ENCODE results near the gene HELLS. TPM values are rescaled to one million over a fixed set of nuclear protein-coding genes. Genes with fewer than 3 reads are reported as not detected.
"Not testable (repeated sequence)": the region's sequence is repeated elsewhere in the genome, so short reads cannot be mapped to it uniquely, and the experiment has no call there.

Gene HELLS
- total RNA-seq, 2 experiments from 2014 or later = 146 to 148 TPM

GRCh38 chr10:94632954-94633353 is 87.4 kb downstream of the HELLS start:
- Mint-ChIP-seq H3K9me3 (peaks cover 10% of the 10 kb centered on the region), H3K4me1 (ENCODE audit: low read depth) (no peaks in the 10 kb centered on the region), H3K4me3 (no peak overlapping the region), H3K27ac (no peak overlapping the region), H3K27me3 (peaks cover 2% of the 10 kb centered on the region), H3K36me3 (ENCODE audit: low read depth) (no peaks in the 10 kb centered on the region)
- no peak for DNase-seq
- ChIA-PET CTCF (no interaction called here), POLR2A (no interaction called here)
- intact Hi-C loops (cut with micrococcal nuclease) = loop anchor here (10.0 kb wide), 1 partner anchor 612 kb away; no protein-coding TSS in a partner anchor
- no peak for ATAC-seq
- no peak for TF ChIP-seq CTCF (IDR thresholded peaks at IDR 0.05)

GRCh38 chr10:94638097-94638496 is 92.5 kb downstream of the HELLS start:
- H3K4me3 Mint-ChIP-seq; CTCF ChIA-PET; H3K4me1 Mint-ChIP-seq (ENCODE audit: low read depth); DNase-seq; ATAC-seq; H3K27ac Mint-ChIP-seq; POLR2A ChIA-PET; H3K27me3 Mint-ChIP-seq; H3K36me3 Mint-ChIP-seq (ENCODE audit: low read depth): not testable (repeated sequence)
- intact Hi-C loops (cut with micrococcal nuclease) = loop anchor here (10.0 kb wide), 1 partner anchor 607 kb away; no protein-coding TSS in a partner anchor
- peaks cover 18% of the 10 kb centered on the region for H3K9me3 Mint-ChIP-seq

GRCh38 chr10:94639902-94640301 is 94.3 kb downstream of the HELLS start:
- H3K27me3 Mint-ChIP-seq = peaks cover 4% of the 10 kb centered on the region
- H3K4me3 Mint-ChIP-seq = no peak overlapping the region
- no peaks in the 10 kb centered on the region for H3K4me1 Mint-ChIP-seq (ENCODE audit: low read depth)
- intact Hi-C loops (cut with micrococcal nuclease) = loop anchor here (10.0 kb wide), 1 partner anchor 605 kb away; no protein-coding TSS in a partner anchor
- H3K36me3 Mint-ChIP-seq (ENCODE audit: low read depth) = peaks cover 2% of the 10 kb centered on the region
- no peak overlapping the region for H3K27ac Mint-ChIP-seq
- POLR2A ChIA-PET = interaction anchor here (0.6 kb wide), 1 partner anchor 1385 kb away, joined by 4 read pairs; no protein-coding TSS in a partner anchor
- no peak for DNase-seq
- CTCF ChIA-PET = no interaction called here
- H3K9me3 Mint-ChIP-seq = peaks cover 14% of the 10 kb centered on the region
- ATAC-seq = no peak
- TF ChIP-seq CTCF (IDR thresholded peaks at IDR 0.05) = no peak

- no peak for DNase-seq
- Mint-ChIP-seq H3K4me3 (no peak overlapping the region), H3K4me1 (ENCODE audit: low read depth) (no peaks in the 10 kb centered on the region), H3K27me3 (peaks cover 4% of the 10 kb centered on the region), H3K27ac (no peak overlapping the region), H3K36me3 (ENCODE audit: low read depth) (peaks cover 2% of the 10 kb centered on the region), H3K9me3 (peaks cover 14% of the 10 kb centered on the region)
- ChIA-PET CTCF (interaction anchor here (1.0 kb wide), 1 partner anchor 11 kb away, joined by 3 read pairs; no protein-coding TSS in a partner anchor), POLR2A (interaction anchor here (0.6 kb wide), 1 partner anchor 1385 kb away, joined by 4 read pairs; no protein-coding TSS in a partner anchor)
- intact Hi-C loops (cut with micrococcal nuclease) = no loop called here
- TF ChIP-seq CTCF (IDR thresholded peaks at IDR 0.05) = no peak
- ATAC-seq = no peak
Measured at GRCh38 chr10:94640562-94640961, 95.0 kb downstream of the HELLS start.

- Mint-ChIP-seq H3K9me3 (peaks cover 13% of the 10 kb centered on the region), H3K27ac (no peak overlapping the region), H3K4me3 (no peak overlapping the region), H3K4me1 (ENCODE audit: low read depth) (no peaks in the 10 kb centered on the region), H3K27me3 (peaks cover 4% of the 10 kb centered on the region), H3K36me3 (ENCODE audit: low read depth) (peaks cover 2% of the 10 kb centered on the region)
- DNase-seq (no peak), ATAC-seq (no peak)
- intact Hi-C loops (cut with micrococcal nuclease) = no loop called here
- no peak for TF ChIP-seq CTCF (IDR thresholded peaks at IDR 0.05)
- POLR2A ChIA-PET = no interaction called here
- CTCF ChIA-PET = no interaction called here
Measured at GRCh38 chr10:94641480-94641879, 95.9 kb downstream of the HELLS start.
